Pons (tissue), 1 donor: ENCODE measurements around the gene CGB3.

ENCODE experiments used
- DNase-seq: peaks from one replicate; pipeline ENCODE4 v3.0.0-alpha.2; 2016; ENCODE audit warnings: low spot score

CGB3 gene

GRCh38 chr19:48988286-48988685 is 35.8 kb downstream of the CGB3 start:
- no peak for DNase-seq

GRCh38 chr19:48987323-48987722 is 36.8 kb downstream of the CGB3 start:
- DNase-seq: no peak

- no peak for DNase-seq
These were observed 37.9 kb downstream of the CGB3 start for GRCh38 chr19:48986211-48986610.

- DNase-seq: no peak
These were observed 38.4 kb downstream of the CGB3 start for GRCh38 chr19:48985711-48986110.

- DNase-seq: no peak
These were observed 41.9 kb downstream of the CGB3 start for GRCh38 chr19:48982280-48982679.

- no peak for DNase-seq
These were observed 47.1 kb downstream of the CGB3 start for GRCh38 chr19:48977061-48977460.

- DNase-seq: no peak
These were observed 47.9 kb downstream of the CGB3 start for GRCh38 chr19:48975947-48976847.
